Activated CD4-positive, alpha-beta T cell treated with anti-CD3 and anti-CD28 coated beads for 36 hours (primary cell): ENCODE measurements around the gene SEMA6C. TPM values are rescaled to one million over a fixed set of nuclear protein-coding genes. Genes with fewer than 3 reads are reported as not detected.
"Not testable (repeated sequence)": the region's sequence is repeated elsewhere in the genome, so short reads cannot be mapped to it uniquely, and the experiment has no call there.

Experiments used
- ATAC-seq: fragments of 200-7000 bp; cut with Tn5 transposase; one replicate; pipeline ENCODE4 v1.10.0; 2021; ENCODE audit warnings: mild to moderate bottlenecking, moderate library complexity
- CTCF ChIA-PET: fragments of 350-600 bp; sonication (Branson Sonifier 250); formaldehyde crosslinking; loops from one replicate; lab custom pipeline; 2021; ENCODE audit warnings: antibody characterized with exemption; lab: Charles Lee
- POLR2A ChIA-PET: fragments of 350-600 bp; sonication (Branson Sonifier 250); formaldehyde crosslinking; loops from one replicate; lab custom pipeline; 2021; ENCODE audit warnings: antibody characterized with exemption, inconsistent platforms; lab: Charles Lee
- DNase-seq: peaks from one replicate; pipeline ENCODE4 v3.0.0-alpha.2; 2020
- H3K27ac Mint-ChIP-seq: one replicate; pipeline ENCODE4 v1.8.0; 2021; ENCODE audit warnings: mixed read lengths
- H3K27me3 Mint-ChIP-seq: one replicate; pipeline ENCODE4 v1.8.0; 2021; ENCODE audit warnings: mixed read lengths
- H3K36me3 Mint-ChIP-seq: one replicate; pipeline ENCODE4 v1.8.0; 2021; ENCODE audit warnings: low read depth, mixed read lengths
- H3K4me1 Mint-ChIP-seq: one replicate; pipeline ENCODE4 v1.8.0; 2021; ENCODE audit warnings: mixed read lengths
- H3K4me3 Mint-ChIP-seq: one replicate; pipeline ENCODE4 v1.8.0; 2021; ENCODE audit warnings: mild to moderate bottlenecking, moderate library complexity, mixed read lengths
- H3K9me3 Mint-ChIP-seq: one replicate; pipeline ENCODE4 v1.8.0; 2021; ENCODE audit warnings: low read depth, mixed read lengths
- intact Hi-C, 2 experiments: fragments of 100-400 bp; cut with DNase I in 1 of 2; cut with micrococcal nuclease in 1 of 2; formaldehyde crosslinking; loops; one replicate each; pipeline versions ENCODE4 v1.14.2 to v1.15.1; 2022 to 2024; cut with DNase I, micrococcal nuclease
- total RNA-seq, 2 experiments: library from RNA; stranded (reverse); gene quantifications; one replicate each; pipeline ENCODE4 v1.2.3, GENCODE V29; 2021

SEMA6C gene
- total RNA-seq, 2 experiments from 2014 or later = 3.2 to 3.5 TPM

- Mint-ChIP-seq H3K27me3 (no peaks in the 10 kb centered on the region), H3K4me3 (peak overlapping the region; percentile 68), H3K9me3 (no peaks in the 10 kb centered on the region), H3K27ac (peak overlapping the region; percentile 64), H3K36me3 (no peaks in the 10 kb centered on the region), H3K4me1 (peaks cover 14% of the 10 kb centered on the region)
- intact Hi-C loops = loop anchor here in 1 of 2 experiments (1.0 kb wide), 2 partner anchors 14 to 24 kb away; partner anchors contain the start of genes SEMA6C and TNFAIP8L2
- no peak for ATAC-seq
- POLR2A ChIA-PET = interaction anchor here (0.5 to 1.6 kb wide), 12 partner anchors 10 to 440 kb away, joined by 3 to 7 read pairs (median 4); partner anchors contain the start of genes PSMD4, TNFAIP8L2 and VPS72
- DNase-seq = peak; percentile 16
- CTCF ChIA-PET = interaction anchor here (0.6 to 2.5 kb wide), 21 partner anchors 10 to 714 kb away, joined by 3 to 17 read pairs (median 3); partner anchors contain the start of genes C1orf56, MINDY1 and TNFAIP8L2
These were observed 14.6 kb downstream of the SEMA6C start for GRCh38 chr1:151131701-151132334.

- intact Hi-C loops = loop anchor here in 1 of 2 experiments (1.0 kb wide), 2 partner anchors 15 to 25 kb away; partner anchors contain the start of genes SEMA6C and TNFAIP8L2
- ChIA-PET CTCF (interaction anchor here (0.6 to 2.5 kb wide), 21 partner anchors 9 to 715 kb away, joined by 3 to 17 read pairs (median 3); partner anchors contain the start of genes C1orf56, MINDY1 and TNFAIP8L2), POLR2A (interaction anchor here (0.5 to 1.6 kb wide), 12 partner anchors 11 to 439 kb away, joined by 3 to 7 read pairs (median 4); partner anchors contain the start of genes PSMD4, TNFAIP8L2 and VPS72)
- peak overlapping the region; percentile 68 for H3K4me3 Mint-ChIP-seq
- H3K27ac Mint-ChIP-seq = peak overlapping the region; percentile 76
- no peaks in the 10 kb centered on the region for H3K9me3 Mint-ChIP-seq
- H3K27me3 Mint-ChIP-seq = no peaks in the 10 kb centered on the region
- ATAC-seq (peak; percentile 100), DNase-seq (peak; percentile 93)
- peaks cover 14% of the 10 kb centered on the region for H3K4me1 Mint-ChIP-seq
- no peaks in the 10 kb centered on the region for H3K36me3 Mint-ChIP-seq
These were observed 15.3 kb downstream of the SEMA6C start for GRCh38 chr1:151130987-151131586.

DNA sequence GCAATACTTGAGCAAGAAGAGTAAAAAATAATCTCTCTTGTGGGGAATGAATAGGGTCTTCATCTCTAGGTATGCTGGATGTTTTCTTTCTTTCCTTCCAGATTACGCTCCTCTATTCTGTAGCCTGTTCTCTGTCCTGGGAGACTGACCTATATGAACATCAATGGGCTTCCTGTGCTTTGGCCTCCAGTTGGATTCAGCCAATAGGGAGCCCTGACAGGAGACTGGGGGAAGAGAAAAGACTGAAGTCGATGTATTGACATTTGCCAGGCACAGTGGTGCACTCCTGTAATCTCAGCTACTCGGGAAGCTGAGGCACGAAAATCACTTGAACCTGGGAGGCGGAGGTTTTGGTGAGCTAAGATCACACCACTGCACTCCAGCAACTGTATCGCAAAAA, 17.6 kb downstream of the SEMA6C start:
- no peaks in the 10 kb centered on the region for H3K27me3 Mint-ChIP-seq
- CTCF ChIA-PET = interaction anchor here (0.8 kb wide), 1 partner anchor 53 kb away, joined by 3 read pairs; no protein-coding TSS in a partner anchor
- intact Hi-C loops = no loop called here

GRCh38 chr1:151124763-151125403, 21.5 kb downstream of the SEMA6C start:
- Mint-ChIP-seq H3K36me3 (peaks cover 2% of the 10 kb centered on the region), H3K9me3 (no peaks in the 10 kb centered on the region), H3K27me3 (no peaks in the 10 kb centered on the region), H3K4me3 (no peak overlapping the region), H3K4me1 (peaks cover 2% of the 10 kb centered on the region), H3K27ac (no peak overlapping the region)
- intact Hi-C loops = no loop called here
- ChIA-PET CTCF (interaction anchor here (1.2 kb wide), 1 partner anchor 23 kb away, joined by 3 read pairs; no protein-coding TSS in a partner anchor), POLR2A (no interaction called here)
- DNase-seq (no peak), ATAC-seq (no peak)

More for the DNA sequence above, 17.6 kb downstream of the SEMA6C start:
- no peaks in the 10 kb centered on the region for H3K9me3 Mint-ChIP-seq
- peaks cover 16% of the 10 kb centered on the region for H3K4me1 Mint-ChIP-seq
- no peak for DNase-seq
- ATAC-seq = no peak
- H3K4me3 Mint-ChIP-seq = no peak overlapping the region
- POLR2A ChIA-PET = no interaction called here
- no peaks in the 10 kb centered on the region for H3K36me3 Mint-ChIP-seq
- H3K27ac Mint-ChIP-seq = no peak overlapping the region

DNA sequence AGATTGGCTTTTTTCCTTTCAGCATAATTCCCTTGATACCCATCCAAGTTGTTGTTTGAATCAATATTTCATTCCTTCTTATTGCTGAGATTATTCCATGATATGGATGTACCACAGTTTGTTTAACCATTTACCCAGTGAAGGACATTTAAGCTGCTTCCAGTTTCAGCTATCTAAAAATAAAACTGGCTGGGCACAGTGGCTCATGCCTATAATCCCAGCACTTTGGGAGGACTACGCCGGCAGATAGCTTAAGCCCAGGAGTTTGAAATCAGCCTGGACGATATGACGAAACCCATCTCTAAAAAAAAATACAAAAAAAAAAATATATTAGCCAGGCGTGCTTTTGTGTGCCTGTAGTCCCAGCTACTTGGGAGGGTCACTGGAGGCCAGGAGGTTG, 32.6 kb downstream of the SEMA6C start:
- no peak for ATAC-seq
- H3K4me1 Mint-ChIP-seq = no peaks in the 10 kb centered on the region
- H3K36me3 Mint-ChIP-seq = no peaks in the 10 kb centered on the region
- H3K27ac Mint-ChIP-seq = no peak overlapping the region
- H3K4me3 Mint-ChIP-seq = no peak overlapping the region
- H3K9me3 Mint-ChIP-seq = no peaks in the 10 kb centered on the region
- ChIA-PET CTCF (interaction anchor here (0.6 to 0.7 kb wide), 2 partner anchors 22 to 38 kb away, joined by 3 read pairs; no protein-coding TSS in a partner anchor), POLR2A (no interaction called here)
- intact Hi-C loops = no loop called here
- no peaks in the 10 kb centered on the region for H3K27me3 Mint-ChIP-seq
- DNase-seq = no peak

GRCh38 chr1:151108331-151108730, 38.1 kb downstream of the SEMA6C start:
- Mint-ChIP-seq H3K27ac (no peak overlapping the region), H3K36me3 (peaks cover 4% of the 10 kb centered on the region), H3K4me3 (no peak overlapping the region), H3K9me3 (no peaks in the 10 kb centered on the region), H3K27me3 (no peaks in the 10 kb centered on the region), H3K4me1 (no peaks in the 10 kb centered on the region)
- ATAC-seq (no peak), DNase-seq (no peak)
- intact Hi-C loops = no loop called here
- ChIA-PET POLR2A (no interaction called here), CTCF (interaction anchor here (0.6 to 2.9 kb wide), 2 partner anchors 8 to 48 kb away, joined by 3 to 15 read pairs; no protein-coding TSS in a partner anchor)

DNA sequence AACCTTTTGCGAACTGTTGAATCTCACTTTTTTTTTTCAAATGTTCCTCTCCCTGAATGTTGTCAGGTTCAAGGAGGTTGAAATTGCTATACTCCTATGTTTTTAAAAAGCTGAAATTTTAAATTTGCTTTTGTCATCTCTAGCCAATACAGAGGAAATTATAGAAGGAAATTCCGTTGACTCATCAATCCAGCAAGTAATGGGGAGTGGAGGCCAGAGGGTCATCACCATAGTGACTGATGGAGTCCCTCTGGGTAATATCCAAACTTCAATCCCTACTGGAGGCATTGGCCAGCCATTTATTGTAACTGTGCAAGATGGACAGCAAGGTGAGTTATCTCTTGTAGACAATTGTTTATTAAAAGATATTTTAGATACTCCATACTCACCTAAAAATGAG, 39.5 kb downstream of the SEMA6C start:
- CTCF ChIA-PET = no interaction called here
- no peak overlapping the region for H3K27ac Mint-ChIP-seq
- no peaks in the 10 kb centered on the region for H3K9me3 Mint-ChIP-seq
- ATAC-seq (no peak), DNase-seq (no peak)
- POLR2A ChIA-PET = no interaction called here
- H3K4me3 Mint-ChIP-seq = no peak overlapping the region
- intact Hi-C loops = no loop called here
- H3K36me3 Mint-ChIP-seq = peaks cover 4% of the 10 kb centered on the region
- H3K27me3 Mint-ChIP-seq = no peaks in the 10 kb centered on the region
- no peaks in the 10 kb centered on the region for H3K4me1 Mint-ChIP-seq

GRCh38 chr1:151104630-151105029, 41.8 kb downstream of the SEMA6C start:
- H3K27me3 Mint-ChIP-seq = no peaks in the 10 kb centered on the region
- no peak for ATAC-seq
- DNase-seq = no peak
- H3K36me3 Mint-ChIP-seq = peaks cover 4% of the 10 kb centered on the region
- no peaks in the 10 kb centered on the region for H3K4me1 Mint-ChIP-seq
- intact Hi-C loops = no loop called here
- no peak overlapping the region for H3K4me3 Mint-ChIP-seq
- no peaks in the 10 kb centered on the region for H3K9me3 Mint-ChIP-seq
- CTCF ChIA-PET = interaction anchor here (5.9 kb wide), 1 partner anchor 51 kb away, joined by 195 read pairs; the partner anchor contains the start of gene TNFAIP8L2
- no peak overlapping the region for H3K27ac Mint-ChIP-seq
- POLR2A ChIA-PET = no interaction called here

DNA sequence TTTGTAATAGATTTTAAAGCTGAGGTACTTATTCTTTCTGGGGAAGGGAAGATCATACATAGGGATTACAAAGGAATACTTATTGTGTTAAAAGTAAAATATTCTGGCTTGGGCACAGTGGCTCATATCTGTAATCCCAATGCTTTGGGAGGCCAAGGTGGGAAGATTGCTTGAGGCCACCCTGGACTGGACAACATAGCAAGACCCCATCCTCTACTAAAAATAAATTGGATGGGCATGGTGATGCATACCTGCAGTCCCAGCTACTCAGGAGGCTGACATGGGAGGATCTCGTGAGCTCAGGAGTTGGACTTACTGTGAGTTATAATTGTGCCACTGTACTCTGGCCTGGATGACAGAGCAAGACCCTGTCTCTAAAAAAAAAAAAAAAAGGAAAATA, 48.3 kb downstream of the SEMA6C start:
- H3K27me3 Mint-ChIP-seq = no peaks in the 10 kb centered on the region
- peaks cover 2% of the 10 kb centered on the region for H3K36me3 Mint-ChIP-seq
- no peak overlapping the region for H3K27ac Mint-ChIP-seq
- H3K4me3 Mint-ChIP-seq = no peak overlapping the region
- intact Hi-C loops = loop anchor here in 1 of 2 experiments (2.0 kb wide), 1 partner anchor 153 kb away; no protein-coding TSS in a partner anchor
- ChIA-PET CTCF (interaction anchor here (0.6 to 3.1 kb wide), 3 partner anchors 46 to 58 kb away, joined by 3 to 24 read pairs (median 3); partner anchors contain the start of gene TNFAIP8L2), POLR2A (no interaction called here)
- no peak for ATAC-seq
- H3K4me1 Mint-ChIP-seq = no peaks in the 10 kb centered on the region
- no peak for DNase-seq
- no peaks in the 10 kb centered on the region for H3K9me3 Mint-ChIP-seq

DNA sequence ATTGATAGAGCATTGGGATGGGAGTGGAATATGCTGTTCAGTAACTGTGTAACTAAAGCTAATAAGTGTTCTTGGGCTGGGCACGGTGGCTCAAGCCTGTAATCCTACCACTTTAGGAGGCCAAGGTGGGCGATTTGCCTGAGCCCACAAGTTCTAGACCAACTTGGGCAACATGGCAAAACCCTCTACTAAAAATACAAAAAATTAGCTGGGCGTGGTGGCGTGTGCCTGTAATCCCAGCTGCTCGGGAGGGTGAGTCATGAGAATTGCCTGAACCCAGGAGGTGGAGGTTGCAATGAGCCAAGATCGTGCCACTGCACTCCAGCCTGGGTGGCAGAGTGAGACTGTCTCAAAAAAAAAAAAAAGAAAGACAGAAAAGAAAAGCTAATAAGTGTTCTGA, 49.0 kb downstream of the SEMA6C start:
- H3K9me3 Mint-ChIP-seq, POLR2A ChIA-PET, ATAC-seq, H3K4me3 Mint-ChIP-seq, H3K36me3 Mint-ChIP-seq, intact Hi-C loops, DNase-seq, H3K4me1 Mint-ChIP-seq, H3K27ac Mint-ChIP-seq, H3K27me3 Mint-ChIP-seq: not testable (repeated sequence)
- CTCF ChIA-PET = interaction anchor here (0.7 to 3.1 kb wide), 3 partner anchors 32 to 59 kb away, joined by 3 to 24 read pairs (median 3); partner anchors contain the start of gene TNFAIP8L2
